HAP-1 (cell line): Measurements from ENCODE around the gene CYP2A13.
"Not testable (repeated sequence)": the region's sequence is repeated elsewhere in the genome, so short reads cannot be mapped to it uniquely, and the experiment has no call there.

Source experiments
- DNase-seq, 2 experiments: peaks; one replicate each; pipeline ENCODE4 v3.0.0-alpha.2; 2016 to 2020; ENCODE audit warnings: low spot score in 2 of 2
- H3K27me3 ChIP-seq: fragments of 250-450 bp; sonication (Bioruptor Pico); 2 replicates; pipeline ENCODE4 v1.5.1; 2020; ENCODE audit warnings: low read depth, mild to moderate bottlenecking, moderate library complexity
- H3K36me3 ChIP-seq: fragments of 250-450 bp; sonication (Bioruptor Pico); replicated peaks from 2 replicates; pipeline ENCODE4 v1.5.1; 2020; ENCODE audit warnings: mild to moderate bottlenecking
- H3K4me1 ChIP-seq: fragments of 250-450 bp; sonication (Bioruptor Pico); 2 replicates; pipeline ENCODE4 v1.5.1; 2020; ENCODE audit warnings: mild to moderate bottlenecking
- H3K4me3 ChIP-seq: fragments of 250-450 bp; sonication (Bioruptor Pico); 2 replicates; pipeline ENCODE4 v1.5.1; 2020; ENCODE audit warnings: mild to moderate bottlenecking, moderate library complexity
- H3K9me3 ChIP-seq: fragments of 250-450 bp; sonication (Bioruptor Pico); 2 replicates; pipeline ENCODE4 v1.5.1; 2020; ENCODE audit warnings: mild to moderate bottlenecking, moderate library complexity
- in situ Hi-C: fragments of 300-500 bp; cut with MboI; formaldehyde crosslinking; loops from 3 replicates; pipeline ENCODE4 v1.14.3; 2020; ENCODE audit warnings: low sequenced_read_pairs, inconsistent platforms, mixed read lengths

Gene CYP2A13

DNA sequence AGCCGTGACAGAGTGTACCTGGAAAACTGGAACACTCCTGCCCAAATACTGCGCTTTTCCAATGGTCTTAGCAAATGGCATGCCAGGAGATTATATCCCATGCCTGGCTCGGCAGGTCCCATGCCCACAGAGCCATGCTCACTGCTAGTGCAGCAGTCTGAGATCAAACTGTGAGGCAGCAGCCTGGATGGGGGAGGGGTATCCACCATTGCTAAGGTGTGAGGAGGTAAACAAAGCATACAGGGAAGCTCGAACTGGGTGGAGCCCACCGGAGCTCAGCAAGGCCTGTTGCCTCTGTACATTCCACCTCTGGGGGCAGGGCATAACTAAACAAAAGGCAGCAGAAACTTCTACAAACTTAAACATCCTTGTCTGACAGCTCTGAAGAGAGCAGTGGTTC, 10.5 kb downstream of the CYP2A13 start:
- no peaks in the 10 kb centered on the region for H3K27me3 ChIP-seq
- no peak for DNase-seq
- no peaks in the 10 kb centered on the region for H3K4me1 ChIP-seq
- no peak overlapping the region for H3K4me3 ChIP-seq
- in situ Hi-C loops, result no loop called here
- no peaks in the 10 kb centered on the region for H3K36me3 ChIP-seq
- no peaks in the 10 kb centered on the region for H3K9me3 ChIP-seq

DNA sequence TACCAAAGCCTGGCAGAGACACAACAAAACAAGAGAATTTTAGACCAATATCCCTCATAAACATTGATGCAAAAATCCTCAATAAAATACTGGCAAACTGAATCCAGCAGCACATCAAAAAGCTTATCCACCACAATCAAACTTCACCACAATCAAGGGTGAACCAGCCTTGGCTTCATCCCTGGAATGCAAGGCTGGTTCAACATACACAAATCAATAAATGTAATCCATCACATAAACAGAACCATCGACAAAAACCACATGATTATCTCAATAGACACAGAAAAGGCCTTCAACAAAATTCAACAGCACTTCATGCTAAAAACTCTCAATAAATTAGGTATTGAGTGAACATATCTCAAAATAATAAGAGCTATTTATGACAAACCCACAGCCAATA, 14.0 kb downstream of the CYP2A13 start:
- H3K9me3 ChIP-seq, result not testable (repeated sequence)

DNA sequence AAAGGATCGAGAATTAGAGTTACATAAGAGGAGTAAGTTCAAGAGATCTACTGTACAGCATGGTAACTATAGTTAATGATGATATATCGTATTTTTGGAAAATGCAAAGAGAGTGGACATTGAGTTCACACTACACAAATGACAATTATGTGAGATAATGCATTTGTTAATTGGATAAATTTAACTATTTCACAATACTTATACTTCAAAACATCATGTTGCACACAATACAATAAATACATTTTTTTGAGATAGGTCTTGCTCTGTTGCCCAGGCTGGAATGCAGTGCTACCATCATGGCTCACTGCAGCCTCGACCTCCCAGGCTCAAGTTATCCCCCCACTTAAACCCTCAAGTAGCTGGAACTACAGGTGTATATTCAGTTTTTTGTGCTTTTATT, 17.9 kb downstream of the CYP2A13 start:
- 0 out of 2 replicates have a peak, but pooled peaks cover 2% of the 10 kb centered on the region for H3K27me3 ChIP-seq
- H3K9me3 ChIP-seq, result no peaks in the 10 kb centered on the region
- no peaks in the 10 kb centered on the region for H3K36me3 ChIP-seq
- no peaks in the 10 kb centered on the region for H3K4me1 ChIP-seq
- H3K4me3 ChIP-seq, result no peak overlapping the region
- DNase-seq, result no peak
- in situ Hi-C loops, result no loop called here

More for the DNA sequence above, 14.0 kb downstream of the CYP2A13 start:
- H3K27me3 ChIP-seq, DNase-seq, in situ Hi-C loops, H3K4me3 ChIP-seq, H3K36me3 ChIP-seq, H3K4me1 ChIP-seq: not testable (repeated sequence)

DNA sequence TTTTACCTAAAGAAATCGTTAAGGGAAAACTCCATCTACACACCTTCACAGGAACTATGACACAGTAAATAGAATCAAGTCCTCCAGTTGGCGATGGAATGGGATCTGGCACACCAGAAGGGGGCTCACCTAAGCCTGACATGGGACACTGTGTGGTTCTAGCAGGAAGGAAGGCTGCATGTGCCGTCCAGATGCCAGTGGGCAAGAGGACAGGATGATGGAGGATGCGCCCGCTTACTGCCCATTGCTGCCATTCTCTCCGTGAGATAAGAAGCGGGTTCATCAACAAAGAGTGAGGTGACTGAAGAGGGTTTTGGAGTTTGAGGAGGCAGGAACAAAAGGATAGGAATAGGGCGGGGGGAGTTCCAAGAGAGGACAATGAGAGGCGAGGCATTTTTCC, 23.0 kb downstream of the CYP2A13 start:
- no peaks in the 10 kb centered on the region for H3K4me1 ChIP-seq
- H3K9me3 ChIP-seq, result no peaks in the 10 kb centered on the region
- DNase-seq, result no peak
- in situ Hi-C loops, result no loop called here
- no peak overlapping the region for H3K4me3 ChIP-seq
- H3K36me3 ChIP-seq, result no peaks in the 10 kb centered on the region
- H3K27me3 ChIP-seq, result peaks cover 2% of the 10 kb centered on the region; the same call in 1 of the 2 replicates

DNA sequence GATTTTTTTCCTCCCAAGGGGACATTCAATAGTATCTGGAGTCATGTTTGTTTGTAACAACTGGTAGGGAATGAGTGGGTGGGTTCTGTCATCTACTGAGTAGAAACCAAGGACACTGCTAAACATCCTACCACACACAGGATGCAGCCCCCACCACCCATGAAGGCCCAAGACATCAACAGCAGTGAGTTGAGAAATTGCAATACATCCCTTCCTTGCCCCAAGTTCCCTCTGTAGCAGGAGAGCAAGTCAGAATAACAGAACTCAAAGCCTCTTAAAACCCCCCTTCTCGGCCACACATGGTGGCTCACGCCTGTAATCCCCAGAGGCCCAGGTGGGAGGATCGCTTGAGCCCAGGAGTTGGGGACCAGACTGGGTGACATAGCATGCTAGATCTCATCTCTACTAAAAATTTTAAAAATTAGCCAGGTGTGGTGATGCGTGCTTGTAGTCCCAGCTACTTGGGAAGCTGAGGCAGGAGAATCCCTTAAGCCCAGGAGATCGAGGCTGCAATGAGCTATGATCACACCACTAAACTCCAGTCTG, 23.6 kb downstream of the CYP2A13 start:
- in situ Hi-C loops, result no loop called here
- no peaks in the 10 kb centered on the region for H3K9me3 ChIP-seq

DNA sequence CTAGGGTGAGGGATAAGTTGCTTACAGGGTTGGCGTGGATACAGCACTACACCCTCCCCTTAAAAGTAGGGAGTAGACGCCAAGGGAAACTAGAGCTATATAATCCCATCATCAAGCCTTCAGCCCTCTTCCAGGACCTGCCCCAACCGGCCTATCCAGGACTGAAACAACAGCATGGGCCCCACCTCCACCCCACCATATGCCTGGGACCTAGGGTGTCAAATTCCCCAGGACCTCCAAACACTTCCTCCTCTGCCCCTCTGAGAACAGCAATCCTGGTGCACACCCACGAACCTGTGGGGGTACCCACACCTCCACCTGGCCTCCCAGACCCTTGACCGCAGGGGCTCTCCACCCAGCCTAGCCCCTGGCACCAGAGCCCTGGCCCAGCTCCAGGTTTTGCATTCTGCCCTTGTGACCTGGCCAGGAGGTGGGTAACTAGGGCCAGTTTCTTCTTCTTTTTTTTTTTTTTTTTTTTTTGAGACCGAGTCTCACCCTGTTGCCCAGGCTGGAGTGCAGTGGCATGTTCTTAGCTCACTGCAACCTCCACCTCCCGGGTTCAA, 24.6 kb downstream of the CYP2A13 start:
- in situ Hi-C loops, result no loop called here

More for the DNA sequence above, 23.6 kb downstream of the CYP2A13 start:
- H3K36me3 ChIP-seq, result no peaks in the 10 kb centered on the region
- H3K27me3 ChIP-seq, result peaks cover 2% of the 10 kb centered on the region; the same call in 1 of the 2 replicates
- DNase-seq, result no peak
- H3K4me3 ChIP-seq, result no peak overlapping the region
- no peaks in the 10 kb centered on the region for H3K4me1 ChIP-seq

DNA sequence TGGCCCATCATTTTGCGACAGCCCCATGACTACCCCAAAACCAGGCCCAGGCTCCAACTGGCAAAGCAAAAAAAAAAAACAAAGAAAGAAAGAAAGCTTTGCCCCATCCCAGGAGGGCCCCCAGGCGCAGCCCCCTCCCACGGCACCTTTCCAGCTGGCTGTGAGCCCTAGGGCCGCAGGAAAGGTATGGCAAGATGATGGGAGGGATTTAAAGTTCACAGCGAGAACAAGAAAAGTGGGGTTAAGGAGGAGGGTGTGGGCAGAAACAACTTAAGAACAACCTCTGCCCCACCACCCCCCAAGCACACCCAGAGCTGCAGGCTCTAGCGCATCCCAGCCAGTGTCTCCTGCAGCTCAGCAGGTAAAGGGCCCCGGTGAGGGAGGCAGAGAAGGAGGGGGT, 25.9 kb downstream of the CYP2A13 start, which contains the start of gene CYP2F1:
Gene CYP2F1 (plus strand): TSS at position 301 of the 400 bp plus-strand sequence. CDS start 1,757 bp downstream, outside the sequence.
- no peak for DNase-seq
- no peak within 1 kb of the TSS for H3K4me3 ChIP-seq
- H3K4me1 ChIP-seq, result no peaks in the 10 kb centered on the region
- no peaks in the 10 kb centered on the region for H3K36me3 ChIP-seq
- peaks cover under 1% of the 10 kb centered on the region; the same call in 1 of the 2 replicates for H3K27me3 ChIP-seq
- in situ Hi-C loops, result no loop called here
- H3K9me3 ChIP-seq, result no peaks in the 10 kb centered on the region

More for the DNA sequence above, 24.6 kb downstream of the CYP2A13 start:
- DNase-seq, result no peak
- peaks cover 2% of the 10 kb centered on the region; the same call in 1 of the 2 replicates for H3K27me3 ChIP-seq
- H3K4me3 ChIP-seq, result no peak overlapping the region
- H3K36me3 ChIP-seq, result no peaks in the 10 kb centered on the region
- no peaks in the 10 kb centered on the region for H3K9me3 ChIP-seq
- no peaks in the 10 kb centered on the region for H3K4me1 ChIP-seq

DNA sequence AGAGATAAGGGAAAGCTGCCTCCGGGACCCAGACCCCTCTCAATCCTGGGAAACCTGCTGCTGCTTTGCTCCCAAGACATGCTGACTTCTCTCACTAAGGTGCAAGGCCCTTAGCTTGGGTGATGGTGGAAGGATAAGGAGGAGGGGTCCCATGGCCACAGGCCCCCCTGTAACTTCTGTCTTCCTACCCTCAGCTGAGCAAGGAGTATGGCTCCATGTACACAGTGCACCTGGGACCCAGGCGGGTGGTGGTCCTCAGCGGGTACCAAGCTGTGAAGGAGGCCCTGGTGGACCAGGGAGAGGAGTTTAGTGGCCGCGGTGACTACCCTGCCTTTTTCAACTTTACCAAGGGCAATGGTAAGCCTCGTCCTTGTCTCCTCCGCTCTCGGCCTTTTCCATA, 28.0 kb downstream of the CYP2A13 start:
- no peaks in the 10 kb centered on the region; the same call in 1 of the 2 replicates for H3K27me3 ChIP-seq
- H3K9me3 ChIP-seq, result no peaks in the 10 kb centered on the region
- in situ Hi-C loops, result no loop called here
- no peak overlapping the region for H3K4me3 ChIP-seq
- H3K36me3 ChIP-seq, result no peaks in the 10 kb centered on the region
- no peak for DNase-seq
- no peaks in the 10 kb centered on the region for H3K4me1 ChIP-seq

DNA sequence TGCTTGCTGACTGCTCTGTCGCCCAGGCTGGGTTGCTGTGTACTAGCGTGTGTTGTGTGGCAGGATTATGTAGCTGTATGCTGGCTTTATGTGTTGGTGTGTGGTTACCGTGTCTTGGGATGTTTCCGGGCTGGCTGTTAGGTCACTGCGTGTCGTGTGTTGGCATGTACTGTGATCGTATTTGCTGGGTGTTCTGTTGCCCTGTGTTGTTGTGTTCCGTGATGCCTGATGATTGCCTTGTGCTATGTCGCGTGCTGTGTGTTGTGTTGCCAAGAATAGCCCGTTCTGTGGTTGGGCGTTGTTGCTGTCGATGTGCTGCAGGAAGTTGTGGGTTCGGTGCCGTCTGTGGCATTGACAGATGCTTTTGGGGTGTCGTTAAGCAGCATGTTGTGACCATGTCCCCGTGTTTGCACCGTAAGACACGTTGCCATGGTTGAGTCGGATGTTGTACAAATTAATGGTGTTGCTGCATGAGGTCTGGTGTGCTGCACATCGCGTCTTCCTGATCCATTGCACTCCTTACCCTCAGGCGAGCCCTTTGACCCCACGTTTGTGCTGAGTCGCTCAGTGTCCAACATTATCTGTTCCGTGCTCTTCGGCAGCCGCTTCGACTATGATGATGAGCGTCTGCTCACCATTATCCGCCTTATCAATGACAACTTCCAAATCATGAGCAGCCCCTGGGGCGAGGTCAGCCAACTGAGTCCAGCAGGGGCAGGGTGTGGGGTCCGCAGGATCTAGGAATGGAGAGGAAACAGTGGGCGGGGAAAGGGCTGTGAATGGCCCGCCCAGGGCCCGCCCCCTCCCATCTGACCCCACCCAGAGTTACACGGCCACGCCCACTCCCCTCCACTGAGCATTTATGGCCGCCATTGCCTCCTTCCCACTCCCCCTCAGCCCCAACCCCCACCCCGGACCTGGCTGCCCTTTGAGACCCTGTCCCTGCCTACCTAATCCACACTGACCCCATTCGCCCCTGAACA, 33.0 kb downstream of the CYP2A13 start:
- H3K4me3 ChIP-seq, H3K36me3 ChIP-seq, H3K4me1 ChIP-seq, H3K9me3 ChIP-seq, DNase-seq, in situ Hi-C loops, H3K27me3 ChIP-seq: not testable (repeated sequence)

DNA sequence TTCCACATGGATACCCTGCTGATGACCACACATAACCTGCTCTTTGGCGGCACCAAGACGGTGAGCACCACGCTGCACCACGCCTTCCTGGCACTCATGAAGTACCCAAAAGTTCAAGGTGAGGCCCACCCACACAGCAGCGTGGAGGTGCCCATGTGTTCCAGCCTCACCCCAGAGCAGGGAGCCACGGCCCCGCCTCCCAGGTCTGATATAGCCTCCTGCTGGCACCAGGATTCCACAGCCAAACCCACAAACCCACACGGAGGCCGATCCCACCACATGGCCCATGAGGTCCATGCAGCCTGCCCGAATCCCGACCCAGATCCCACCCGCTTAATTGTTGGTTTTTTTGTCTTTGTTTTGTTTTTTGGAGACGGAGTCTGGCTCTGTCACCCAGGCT, 34.6 kb downstream of the CYP2A13 start:
- H3K9me3 ChIP-seq, H3K4me3 ChIP-seq, H3K4me1 ChIP-seq, DNase-seq, H3K36me3 ChIP-seq, H3K27me3 ChIP-seq, in situ Hi-C loops: not testable (repeated sequence)

DNA sequence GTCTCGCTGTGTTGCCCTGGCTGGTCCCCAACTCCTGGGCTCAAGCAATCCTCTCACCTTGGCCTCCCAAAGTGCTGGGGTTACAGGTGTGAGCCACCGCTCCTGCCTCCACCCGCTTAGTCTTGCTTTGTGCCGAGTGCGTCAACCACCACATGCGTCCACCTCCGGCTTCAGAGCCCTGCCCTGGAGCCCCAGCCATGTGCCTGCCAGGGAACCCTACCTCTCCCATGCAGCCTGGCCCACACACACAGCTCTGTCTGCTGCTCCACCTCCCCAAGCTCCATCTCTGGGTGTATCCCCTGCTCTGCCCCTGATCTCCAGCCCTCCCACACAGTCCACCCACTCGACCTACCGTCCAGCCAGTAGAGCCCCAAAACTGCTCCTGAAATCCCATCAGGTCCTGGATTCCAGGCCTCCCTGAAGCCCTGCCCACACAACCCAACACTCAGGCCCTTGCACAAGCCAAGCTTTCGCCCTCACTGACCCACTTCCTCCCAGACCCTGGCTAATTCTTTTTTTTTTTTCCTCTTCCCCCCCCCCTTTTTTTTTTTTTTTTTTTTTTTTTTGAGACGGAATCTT, 35.6 kb downstream of the CYP2A13 start:
- no peaks in the 10 kb centered on the region for H3K9me3 ChIP-seq
- in situ Hi-C loops, result no loop called here
- DNase-seq, result no peak
- no peak overlapping the region for H3K4me3 ChIP-seq
- peaks cover 3% of the 10 kb centered on the region; the same call in 1 of the 2 replicates for H3K4me1 ChIP-seq
- no peaks in the 10 kb centered on the region for H3K27me3 ChIP-seq
- H3K36me3 ChIP-seq, result no peaks in the 10 kb centered on the region

DNA sequence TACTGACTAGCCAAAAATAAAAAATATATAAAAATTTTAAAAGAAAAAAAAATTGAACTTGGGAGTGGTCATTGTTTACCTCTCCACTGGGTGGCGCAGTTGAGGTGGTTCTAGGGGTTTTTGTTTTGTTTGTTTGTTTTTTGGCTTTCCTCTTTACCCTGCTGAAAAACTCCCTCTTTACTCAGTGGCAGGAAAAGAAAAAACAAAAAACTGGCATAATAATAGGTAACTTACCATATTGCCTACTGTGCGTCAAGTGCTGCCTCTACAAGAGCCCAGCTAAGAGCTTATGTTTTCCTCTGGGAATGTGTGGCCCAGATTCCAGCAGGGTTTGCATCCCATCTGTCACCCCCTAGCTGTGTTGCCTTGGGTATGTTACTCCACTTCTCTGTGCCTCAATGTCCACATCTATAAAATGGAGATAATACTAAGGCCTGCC, 38.5 kb downstream of the CYP2A13 start:
- in situ Hi-C loops, H3K9me3 ChIP-seq, H3K27me3 ChIP-seq, H3K4me3 ChIP-seq, H3K36me3 ChIP-seq, H3K4me1 ChIP-seq: not testable (repeated sequence)
- DNase-seq, result peak; percentile 34 to 61

DNA sequence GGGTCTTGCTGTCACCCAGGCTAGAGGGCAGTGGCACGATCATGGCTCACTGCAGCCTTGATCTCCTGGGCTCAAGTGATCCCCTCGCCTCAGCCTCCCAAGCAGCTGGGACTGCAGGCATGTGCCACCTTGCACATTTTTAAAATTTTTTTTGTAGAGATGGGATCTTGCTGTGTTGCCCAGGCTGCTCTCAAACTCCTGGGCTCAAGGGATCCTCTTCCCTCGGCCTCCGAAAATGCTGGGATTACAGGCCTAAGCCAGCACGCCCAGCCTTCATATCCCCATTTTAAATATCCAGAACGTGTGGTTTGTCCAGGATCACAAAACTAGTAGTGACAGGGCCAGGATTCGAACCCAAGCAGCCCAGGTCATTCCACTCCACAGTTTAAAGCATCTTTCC, 39.1 kb downstream of the CYP2A13 start:
- H3K4me3 ChIP-seq, H3K4me1 ChIP-seq, in situ Hi-C loops, H3K9me3 ChIP-seq, H3K36me3 ChIP-seq, DNase-seq, H3K27me3 ChIP-seq: not testable (repeated sequence)
